Measurements from ENCODE around the gene LRCH1.

LRCH1 gene

DNA sequence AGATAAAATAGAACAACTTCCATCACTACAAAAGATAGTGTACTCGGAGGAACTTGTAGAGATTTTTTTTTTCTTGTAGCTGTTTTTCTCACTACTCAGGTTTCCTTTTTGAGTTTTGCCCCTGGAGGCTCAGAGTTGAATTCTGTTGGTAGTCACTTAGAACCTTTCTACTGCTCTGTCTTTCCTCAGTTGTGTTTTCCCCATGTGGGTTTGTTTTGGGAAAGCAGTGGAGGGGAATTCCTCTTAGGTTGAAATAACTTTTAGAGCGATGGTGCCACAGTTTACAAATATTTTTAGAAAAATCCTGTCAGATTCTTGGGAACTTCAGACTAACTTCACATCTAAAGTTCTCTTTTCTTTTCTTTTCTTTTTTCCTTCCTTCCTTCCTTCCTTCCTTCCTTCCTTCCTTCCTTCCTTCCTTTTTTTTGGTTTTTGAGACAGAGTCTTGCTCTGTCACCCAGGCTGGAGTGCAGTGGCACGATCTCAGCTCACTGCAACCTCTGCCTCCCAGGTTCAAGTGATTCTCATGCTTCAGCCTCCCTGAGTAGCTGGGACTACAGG is 65.8 kb downstream of the LRCH1 start:
- DNase-seq: no peak

- no peak for DNase-seq
Measured at GRCh38 chr13:46620029-46620428, 67.1 kb downstream of the LRCH1 start.

GRCh38 chr13:46620471-46620870 is 67.5 kb downstream of the LRCH1 start:
- DNase-seq: no peak

GRCh38 chr13:46621133-46621532 is 68.2 kb downstream of the LRCH1 start:
- no peak for DNase-seq

DNA sequence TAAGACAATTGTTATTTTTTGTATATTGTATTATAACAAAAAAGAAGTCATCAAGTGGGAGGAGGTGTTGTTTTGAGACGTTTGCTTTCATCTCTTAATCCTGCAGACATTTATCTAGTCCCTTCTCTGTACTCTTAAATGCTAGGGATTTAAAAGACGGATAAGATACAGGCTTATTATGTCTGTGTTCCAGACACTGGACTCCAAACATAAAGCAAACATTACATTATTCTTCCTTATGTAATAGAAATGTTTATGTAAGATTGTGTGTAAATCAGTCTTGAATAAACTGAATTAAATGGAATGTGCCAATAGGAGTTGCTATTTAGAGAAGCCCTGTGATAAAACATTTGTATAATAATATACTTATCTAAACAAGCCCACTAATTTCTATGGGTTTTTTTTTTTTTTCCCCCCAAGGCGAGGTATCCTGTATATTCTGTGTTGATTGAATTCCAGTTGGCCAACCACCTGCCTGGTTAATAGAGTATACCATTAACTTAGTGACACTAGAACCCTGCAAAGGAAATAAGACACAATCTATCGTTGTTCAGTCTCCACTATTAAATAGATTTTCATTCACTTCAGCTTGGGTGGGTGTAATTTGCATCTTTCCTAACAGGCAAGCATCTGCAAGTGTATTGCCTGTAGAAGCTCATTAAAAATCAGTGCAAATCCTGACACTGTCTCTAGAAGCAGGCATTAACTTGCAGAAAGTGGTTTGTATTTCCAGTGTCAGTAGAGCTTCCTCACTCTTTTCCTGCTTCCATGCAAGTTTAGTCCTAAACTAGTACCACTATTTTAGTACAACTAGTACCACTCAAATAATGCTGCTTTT is 69.0 kb downstream of the LRCH1 start:
- no peak for DNase-seq

DNA sequence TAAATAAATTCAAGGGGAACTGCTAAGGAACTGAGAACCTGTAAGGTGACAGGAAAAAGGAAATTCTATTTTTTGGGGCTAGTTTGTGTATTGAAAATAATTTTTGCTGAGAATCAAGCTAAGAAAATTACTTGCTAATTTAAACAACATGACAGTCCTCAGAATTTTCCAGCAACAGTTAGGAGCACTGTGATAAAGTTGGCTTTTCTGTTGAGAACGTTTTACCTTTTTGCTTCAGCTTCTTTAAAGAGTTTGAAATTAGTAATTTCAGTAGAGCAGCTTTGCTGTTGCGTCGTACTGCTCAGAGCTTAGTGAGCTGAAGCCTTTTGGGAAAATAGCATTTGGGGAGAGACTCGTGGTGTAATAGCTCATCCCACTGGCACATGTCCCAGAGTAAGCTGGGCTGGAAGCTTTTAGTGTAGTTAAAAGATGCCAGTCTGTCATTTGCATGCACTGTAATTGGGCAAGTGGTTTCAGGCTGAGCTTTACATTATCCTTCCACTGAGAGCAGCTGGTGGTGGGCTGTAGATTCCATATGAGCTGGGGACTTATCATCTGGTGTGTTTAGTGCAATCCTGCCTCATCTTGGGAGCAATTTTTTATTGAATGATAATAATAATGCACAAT is 69.8 kb downstream of the LRCH1 start:
- DNase-seq: peak; percentile 94

GRCh38 chr13:46624353-46624752 is 71.4 kb downstream of the LRCH1 start:
- DNase-seq: no peak

- DNase-seq: no peak
Measured at GRCh38 chr13:46624821-46625220, 71.9 kb downstream of the LRCH1 start.

- DNase-seq: no peak
Measured at GRCh38 chr13:46627462-46627861, 74.5 kb downstream of the LRCH1 start.

DNA sequence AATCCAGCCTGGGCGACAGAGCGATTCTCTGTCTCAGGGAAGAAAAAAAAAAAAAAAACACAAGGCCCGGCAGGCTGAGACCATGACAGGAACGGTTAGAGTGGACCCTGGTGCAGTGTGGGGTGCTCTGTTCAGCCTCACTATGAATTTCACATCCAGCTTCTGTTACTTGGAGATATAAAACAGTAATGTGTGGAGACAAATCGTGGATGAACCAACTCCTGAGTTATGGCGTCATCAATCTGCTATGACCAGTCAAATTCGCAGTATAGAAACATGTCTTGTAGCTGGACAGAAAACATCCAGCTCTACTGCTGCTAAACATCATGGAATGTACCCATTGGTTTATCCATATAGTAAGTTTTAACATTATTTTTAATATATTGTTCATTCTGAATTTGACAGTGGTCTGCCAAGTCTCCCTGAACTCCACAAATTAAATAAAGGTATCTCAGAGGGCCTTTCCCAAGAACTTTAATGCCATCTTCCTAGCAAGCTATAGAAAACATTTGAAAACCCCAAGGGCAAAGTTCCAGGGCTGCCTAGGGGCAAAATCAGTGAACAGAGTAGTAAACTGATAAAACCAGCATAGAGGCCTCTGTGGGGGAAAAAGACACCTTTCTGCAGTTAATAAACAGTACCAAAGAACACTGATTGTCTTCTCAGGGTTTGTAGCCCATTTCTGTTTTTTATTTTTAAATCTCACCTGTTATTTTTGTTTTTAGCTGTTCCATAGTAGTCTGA is 75.8 kb downstream of the LRCH1 start:
- no peak for DNase-seq

- DNase-seq: no peak
Measured at GRCh38 chr13:46629811-46630413, 76.9 kb downstream of the LRCH1 start.

- DNase-seq: no peak
Measured at GRCh38 chr13:46630431-46631178, 77.6 kb downstream of the LRCH1 start.

DNA sequence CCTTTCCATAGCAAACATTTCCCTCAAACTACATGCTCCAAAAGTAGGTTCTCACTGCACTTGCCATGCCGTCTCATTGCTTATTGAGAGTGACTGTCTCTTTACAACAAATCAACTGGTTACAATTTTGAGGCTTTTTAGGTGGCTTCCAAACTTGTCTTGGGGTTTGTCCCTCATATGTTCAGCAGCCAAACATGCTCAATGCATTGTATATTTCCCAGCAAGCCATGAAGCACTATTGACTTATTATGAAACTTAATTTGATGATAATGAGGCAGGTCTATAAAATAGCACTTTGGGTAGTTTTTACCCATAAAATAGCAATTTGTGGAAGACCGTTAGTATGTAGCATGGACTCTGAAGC is 78.2 kb downstream of the LRCH1 start:
- no peak for DNase-seq

DNA sequence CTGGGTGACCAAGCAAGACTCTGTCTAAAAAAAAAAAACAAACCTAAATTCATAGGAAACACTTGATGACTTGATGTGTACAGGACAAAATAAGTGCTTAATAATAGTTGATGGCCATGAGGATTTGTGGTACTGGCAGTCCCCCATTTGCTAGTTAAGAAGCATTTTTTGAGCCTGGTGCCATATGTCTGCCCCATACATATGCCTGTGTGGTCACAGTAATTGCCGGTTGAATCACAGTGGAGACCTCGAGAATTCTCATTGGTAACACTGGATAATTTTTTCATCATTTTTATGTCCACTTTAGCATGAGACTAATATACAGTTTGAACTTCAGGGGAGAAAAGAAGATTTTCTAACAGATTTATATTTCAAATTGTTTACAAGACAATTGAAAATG is 79.2 kb downstream of the LRCH1 start:
- DNase-seq: no peak

GRCh38 chr13:46633416-46633815 is 80.4 kb downstream of the LRCH1 start:
- no peak for DNase-seq

- no peak for DNase-seq
Measured at GRCh38 chr13:46636451-46636850, 83.5 kb downstream of the LRCH1 start.

GRCh38 chr13:46637213-46637612 is 84.2 kb downstream of the LRCH1 start:
- DNase-seq: no peak

GRCh38 chr13:46638262-46638661 is 85.3 kb downstream of the LRCH1 start:
- DNase-seq: no peak

DNA sequence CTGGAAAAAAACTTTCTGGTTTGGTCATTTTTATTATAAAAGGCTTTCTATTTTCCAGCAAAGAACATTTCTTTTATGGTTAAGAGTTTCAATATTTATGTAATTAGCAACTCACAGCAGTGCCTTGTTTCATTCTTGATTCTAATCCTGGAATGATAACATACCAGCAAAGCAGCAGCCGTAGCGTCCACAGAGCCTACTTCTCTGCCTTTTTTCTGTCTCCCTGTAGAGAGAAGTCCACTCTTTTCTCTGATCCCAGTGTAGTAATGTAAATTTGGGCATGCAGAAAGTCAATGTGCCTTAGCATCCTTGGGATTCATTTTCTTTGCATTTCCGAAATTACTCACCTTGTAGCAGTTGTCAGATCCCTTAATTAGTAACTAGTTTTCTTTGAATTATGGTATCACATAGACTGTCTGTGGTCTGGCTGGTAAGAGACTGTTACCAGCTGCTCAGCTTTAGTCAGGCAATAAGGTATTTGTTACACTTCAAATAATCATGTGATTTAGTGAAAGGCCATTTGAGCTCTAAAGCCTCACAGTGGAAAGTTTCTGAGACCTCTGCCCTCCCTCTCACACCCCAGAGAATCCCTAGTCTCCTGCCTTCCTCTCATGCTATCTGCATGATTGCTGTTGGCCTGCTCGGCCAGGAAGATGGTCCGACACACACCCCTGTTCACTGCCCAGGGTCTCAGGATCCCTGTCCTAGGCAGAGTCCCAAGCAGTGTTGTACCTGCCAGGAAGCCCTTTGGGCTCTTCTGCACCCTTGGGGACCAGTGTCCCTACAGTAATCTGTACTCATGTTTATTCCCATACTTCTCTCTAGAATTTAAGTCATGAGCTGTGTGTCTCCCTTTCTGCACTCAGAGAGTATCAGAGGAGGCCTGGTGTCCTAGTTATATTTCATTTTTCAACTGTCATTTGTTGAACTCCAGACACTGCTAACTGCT is 86.3 kb downstream of the LRCH1 start:
- no peak for DNase-seq

DNA sequence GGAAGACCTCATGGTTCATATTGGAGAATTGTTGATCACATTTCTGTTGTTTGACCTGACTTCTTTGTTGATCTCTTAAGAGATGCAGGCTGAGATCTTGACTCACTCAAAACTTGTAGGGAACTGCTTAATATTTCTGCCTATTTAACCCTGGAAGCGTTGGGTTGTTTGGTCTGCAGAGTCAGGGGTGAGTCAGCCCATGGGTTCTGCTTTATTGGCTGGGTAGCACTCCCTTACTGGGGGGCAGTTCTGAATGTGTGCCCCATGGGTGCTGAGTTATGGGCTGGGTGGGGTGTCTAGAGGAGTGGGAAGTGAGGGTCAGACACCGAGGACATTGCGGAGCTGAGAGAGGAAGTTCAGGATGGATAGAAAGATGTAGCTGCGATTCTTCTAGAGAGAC is 87.9 kb downstream of the LRCH1 start:
- DNase-seq: no peak

Measured in NCI-H446 treated with DMSO at 0.1 percent for 48 hours (cell line).